HG02678 (cell line): Measurements from ENCODE around the gene HRK.

ENCODE experiments used
- ATAC-seq: cut with Tn5 transposase; IDR thresholded peaks from one replicate; pipeline ENCODE4 v1.9.1; 2021; ENCODE audit warnings: mild to moderate bottlenecking, moderate library complexity; ENCODE audit not compliant: unreplicated experiment

The HRK gene

DNA sequence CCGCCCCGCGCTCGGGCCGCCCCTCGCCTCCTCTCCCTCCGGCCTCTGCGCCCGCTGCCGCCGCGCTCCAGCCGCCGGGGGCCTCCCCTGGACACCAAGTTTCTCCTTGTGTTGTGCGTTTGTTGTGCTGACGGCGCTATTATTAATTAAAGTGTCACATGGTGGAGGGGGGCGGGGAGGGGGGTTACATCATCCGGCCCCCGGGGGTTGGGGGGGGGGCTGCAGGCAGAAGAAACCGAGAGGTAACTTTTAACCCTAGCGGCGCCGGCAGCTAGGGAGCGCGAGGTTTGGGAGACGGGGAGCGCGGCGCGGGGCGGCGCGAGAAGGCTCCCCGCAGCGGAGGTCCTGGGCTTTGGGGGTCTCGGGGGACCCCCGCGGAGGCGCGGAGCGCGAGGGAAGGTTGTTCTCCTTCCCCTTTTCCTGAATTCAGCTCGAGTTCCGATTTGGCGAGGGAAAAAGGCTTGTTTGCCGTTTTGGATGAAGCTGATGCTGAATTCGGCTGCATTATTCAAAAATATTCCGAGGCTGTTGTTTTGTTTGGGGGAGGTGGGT is at the start of gene HRK:
Gene HRK, minus strand, starts transcription at position 117 of the 552 bp plus-strand sequence. CDS start 134 bp downstream, outside the sequence.
- peak; percentile 18 for ATAC-seq

DNA sequence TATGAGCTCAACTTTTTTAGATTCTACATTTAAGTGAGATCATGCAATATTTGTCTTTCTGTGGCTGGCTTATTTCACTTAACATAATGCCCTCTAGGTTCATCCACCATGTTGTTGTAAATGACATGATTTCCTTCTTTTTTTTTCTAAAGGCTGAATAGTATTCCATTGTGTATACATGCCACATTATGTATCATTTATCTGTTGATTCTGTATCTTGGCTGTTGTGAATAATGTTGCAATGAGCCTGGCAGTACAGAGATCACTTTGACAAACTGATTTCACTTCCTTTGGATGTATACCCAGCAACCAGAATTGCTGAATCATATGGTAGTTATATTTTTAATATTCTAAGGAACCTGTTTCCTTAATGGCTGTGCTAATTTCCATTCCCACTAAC is 48.6 kb upstream of the HRK start:
- ATAC-seq = no peak

DNA sequence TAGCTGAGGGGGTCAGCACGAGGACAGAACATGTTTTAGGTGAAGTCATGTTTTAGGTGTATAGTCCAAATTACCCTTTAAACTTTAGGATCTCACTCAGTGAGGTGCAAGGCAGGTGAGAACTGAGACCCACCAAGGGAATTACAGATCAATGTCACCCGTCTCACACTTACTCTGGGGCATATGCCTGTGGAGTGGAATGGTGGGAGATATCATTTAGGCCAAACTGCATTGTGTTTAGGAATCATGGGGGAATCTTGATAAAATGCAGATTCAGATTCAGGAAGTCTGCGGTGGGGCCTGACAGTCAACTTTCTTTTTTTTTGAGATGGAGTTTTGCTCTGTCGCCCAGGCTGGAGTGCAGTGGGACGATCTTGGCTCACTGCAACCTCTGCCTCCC is 47.3 kb upstream of the HRK start:
- no peak for ATAC-seq

DNA sequence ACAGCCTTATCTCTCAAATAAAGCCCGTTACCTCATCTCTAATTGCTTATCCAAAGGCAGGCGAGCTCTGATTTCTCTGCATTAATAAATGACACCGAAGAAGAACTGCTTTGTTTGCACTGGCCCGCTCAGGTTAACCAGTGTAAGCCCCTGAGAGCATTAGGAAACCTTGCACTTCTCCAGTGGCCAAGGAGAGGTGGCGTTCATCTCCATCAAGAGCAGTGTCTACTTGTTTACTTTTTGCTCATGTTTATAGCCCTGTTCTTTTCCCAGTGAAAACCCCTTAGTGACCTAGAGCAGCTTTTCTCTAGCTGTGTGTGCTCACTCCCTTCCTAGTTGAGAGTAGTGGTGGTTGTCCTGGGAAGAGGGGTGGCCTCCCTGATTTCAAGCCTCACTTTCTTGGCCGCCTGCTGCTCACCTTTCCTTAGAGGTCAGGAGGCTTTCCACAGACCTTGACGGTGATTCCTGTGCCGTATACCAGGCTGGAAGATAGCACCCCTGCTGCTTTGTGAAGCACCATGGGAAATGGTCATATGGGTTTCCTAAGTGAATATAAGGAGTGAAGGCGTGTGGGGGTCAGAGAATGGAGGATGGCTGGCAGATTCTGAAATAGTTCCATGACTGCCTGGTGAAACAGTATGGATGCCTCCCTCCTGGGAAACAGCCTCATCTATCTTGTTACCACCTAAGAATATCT is 46.2 kb upstream of the HRK start:
- ATAC-seq = no peak

DNA sequence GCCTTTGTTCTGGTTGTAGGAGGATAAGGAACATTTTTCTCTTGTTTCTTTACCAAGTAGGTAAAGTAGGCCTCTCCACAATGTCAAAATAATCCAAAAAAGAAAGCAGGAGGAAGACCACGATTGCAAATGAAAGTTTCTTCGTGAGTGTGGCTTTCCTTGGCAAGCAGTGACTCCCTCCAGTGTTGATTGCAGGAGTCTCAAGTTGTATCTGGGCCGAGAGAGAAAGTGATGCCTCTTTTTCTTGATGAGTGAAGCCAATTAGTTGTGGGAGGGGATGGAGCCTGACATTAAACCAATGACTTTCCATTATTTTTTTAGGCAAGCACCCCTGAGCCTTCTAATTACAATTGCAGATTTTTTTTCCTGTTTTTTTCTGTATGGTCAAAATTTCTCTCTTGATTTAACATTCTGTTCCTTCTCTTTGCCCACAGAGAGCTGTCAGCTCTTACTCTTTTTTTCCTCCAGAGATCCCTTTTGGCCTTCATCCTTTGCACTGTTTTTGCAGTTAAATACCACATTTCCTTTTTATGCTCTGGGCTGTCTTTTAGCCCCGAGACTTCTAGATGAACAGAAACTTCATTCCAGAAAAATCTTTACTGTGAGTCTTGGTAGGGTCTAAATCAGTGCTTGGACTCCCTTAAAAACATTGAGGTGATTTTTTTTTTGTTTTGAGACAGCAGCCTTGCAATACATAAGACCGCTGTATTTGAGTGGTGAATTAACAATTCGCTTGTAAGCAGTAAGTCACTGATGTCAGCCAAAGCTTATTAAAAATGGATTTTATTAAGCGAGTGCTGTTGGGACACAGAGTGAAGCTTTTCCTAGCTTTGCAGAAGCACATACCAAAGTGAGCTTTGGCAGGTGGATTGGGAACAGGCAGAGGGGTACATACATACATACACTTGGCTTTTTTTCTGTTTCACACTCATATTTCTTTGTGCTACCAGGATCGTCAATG is 45.3 kb upstream of the HRK start:
- ATAC-seq = no peak

DNA sequence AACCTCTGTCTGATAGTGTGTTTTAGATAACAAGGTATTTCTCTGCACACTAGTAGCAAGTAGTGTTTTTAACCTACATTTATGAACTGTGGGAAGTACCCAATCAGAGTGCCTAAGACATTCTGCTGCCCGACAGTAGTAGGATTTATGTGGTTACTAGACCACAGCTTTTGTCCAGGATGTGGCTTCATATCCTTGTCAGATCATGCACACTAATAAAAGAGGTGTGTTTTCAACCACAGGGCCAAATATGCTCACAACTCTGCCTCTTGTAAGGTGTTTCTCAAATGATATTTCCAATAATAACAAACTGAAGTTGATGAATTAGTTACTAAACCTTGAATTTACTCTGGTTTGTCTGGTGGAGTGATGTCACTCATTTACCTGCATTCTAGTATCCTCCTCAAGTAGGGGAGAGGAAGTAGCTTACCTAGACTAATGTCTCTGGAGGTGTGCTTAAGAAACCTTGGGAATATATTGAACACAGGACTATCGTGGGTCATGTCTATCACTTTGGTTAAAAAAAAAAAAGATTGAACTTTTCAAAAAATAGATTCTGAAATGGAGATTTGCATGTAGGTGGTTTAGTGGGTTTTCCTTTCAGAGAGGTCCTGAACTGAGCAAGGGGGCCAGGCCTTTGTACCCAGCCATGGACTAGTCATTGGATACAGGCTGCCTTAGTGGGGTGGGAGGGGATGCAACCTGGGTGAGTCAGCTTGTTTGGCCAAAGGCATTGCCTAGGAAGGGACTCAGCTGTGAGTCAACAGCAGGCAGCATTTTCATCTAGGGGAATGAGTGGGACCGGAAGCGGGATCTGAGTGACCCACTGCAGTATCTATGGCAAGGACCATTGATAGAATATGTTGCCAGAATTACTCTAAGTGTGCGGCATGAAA is 43.6 kb upstream of the HRK start:
- ATAC-seq = peak; percentile 67

DNA sequence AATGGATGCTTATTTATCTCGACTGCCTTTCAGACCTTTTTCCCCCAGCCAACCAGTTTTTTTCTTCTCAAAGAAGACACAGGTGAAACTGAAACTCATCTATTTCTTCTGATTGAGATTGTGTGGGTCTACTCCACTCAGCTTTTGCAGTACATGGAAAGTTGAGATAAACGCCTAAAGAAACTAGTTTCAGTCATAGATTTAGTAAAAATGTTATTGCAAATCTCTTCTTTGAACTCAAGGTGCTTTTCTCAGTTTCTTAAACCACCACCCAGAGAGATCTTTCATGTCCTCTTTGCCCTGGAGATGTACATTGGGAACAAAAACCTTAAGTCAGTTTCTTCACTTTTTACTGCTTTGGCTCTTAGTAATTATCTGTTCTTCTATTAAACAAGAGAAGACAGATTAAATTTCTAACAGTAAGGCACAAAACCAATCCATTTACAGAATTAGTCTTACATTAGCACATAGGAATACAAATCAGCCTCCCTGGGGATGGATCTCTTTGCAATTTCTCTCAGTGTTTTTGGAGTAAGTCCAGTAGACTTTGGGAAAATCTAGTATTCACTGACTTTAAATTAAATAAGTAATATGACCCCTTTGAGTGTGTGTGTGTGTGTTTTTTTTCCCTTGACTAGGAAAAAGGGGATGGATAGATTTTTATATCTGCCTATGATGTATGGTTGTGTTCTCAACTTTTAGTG is 41.1 kb upstream of the HRK start:
- peak; percentile 62 for ATAC-seq

DNA sequence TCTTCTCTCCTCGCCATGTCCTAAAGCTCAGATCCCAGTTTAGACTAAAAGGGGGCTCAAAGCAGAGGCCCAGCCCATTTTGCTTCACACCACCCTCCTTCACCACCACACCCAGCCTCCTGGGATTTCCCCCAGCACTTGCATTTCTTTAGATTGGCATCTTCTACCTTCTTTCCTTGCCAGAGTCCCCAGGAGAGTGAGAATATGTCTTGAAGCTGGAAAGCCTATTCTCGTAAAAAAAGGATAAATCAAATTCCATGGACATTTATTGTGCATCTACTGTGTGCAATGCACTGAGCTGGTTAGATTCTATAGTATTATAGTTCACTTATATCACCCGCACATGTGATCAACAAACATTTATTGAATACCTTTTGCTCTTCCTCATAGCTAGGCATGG is 39.7 kb upstream of the HRK start:
- ATAC-seq = no peak

DNA sequence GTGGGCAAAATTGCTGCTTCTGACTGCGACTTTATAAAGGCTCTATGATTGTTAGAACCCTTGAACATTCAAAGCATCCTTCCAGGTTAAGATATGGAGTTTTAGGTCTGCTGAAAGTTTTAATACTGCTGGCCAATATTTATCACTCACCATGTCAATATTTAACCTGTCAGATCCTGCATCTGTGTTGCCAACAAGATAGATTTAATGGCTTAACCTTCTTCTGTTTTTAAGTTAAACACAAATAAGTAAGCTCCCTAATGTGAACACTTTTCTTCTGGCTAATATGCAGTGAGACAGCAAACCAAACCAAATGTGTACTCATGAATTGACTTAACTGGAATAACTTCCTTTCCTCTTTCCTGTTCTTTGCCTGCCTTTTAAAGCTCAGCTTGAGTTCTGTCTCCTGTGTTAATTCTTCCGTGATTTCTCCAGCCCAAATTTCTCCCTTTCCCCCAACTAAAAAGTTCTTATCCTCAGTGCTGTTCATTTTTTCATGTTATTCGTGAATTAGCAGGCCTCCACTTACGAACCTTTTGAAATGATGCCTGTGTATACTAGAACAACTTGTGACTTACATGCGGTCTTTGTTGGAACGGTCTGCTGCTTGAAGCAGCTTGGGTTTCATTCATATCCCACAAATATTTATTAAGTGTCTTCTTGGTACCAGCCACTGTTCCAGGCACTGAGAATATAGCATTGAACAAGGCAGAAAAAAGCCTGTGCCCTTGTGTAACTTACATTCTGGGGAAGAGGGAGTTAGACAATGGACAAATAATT is 38.7 kb upstream of the HRK start:
- ATAC-seq = no peak

DNA sequence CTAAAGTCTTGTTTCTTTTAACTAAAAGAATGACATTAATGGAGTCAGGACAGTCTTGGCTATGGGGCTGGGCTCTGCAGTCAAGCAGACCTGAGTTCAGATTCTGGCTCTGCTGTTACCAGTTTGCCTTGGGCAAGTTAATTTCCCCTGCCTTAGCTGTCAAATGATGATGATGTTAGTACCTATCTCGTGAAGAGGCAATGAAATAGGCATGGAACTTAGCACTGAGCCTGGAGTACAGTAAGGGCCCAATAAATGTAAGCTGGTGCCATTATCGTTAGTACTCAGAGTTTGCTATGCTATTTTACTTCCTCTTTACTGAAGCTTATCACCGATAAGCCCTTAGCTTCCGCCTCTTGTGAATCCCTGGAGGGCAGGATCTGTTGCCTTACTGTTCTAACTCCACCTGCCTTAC is 38.0 kb upstream of the HRK start:
- ATAC-seq = no peak

DNA sequence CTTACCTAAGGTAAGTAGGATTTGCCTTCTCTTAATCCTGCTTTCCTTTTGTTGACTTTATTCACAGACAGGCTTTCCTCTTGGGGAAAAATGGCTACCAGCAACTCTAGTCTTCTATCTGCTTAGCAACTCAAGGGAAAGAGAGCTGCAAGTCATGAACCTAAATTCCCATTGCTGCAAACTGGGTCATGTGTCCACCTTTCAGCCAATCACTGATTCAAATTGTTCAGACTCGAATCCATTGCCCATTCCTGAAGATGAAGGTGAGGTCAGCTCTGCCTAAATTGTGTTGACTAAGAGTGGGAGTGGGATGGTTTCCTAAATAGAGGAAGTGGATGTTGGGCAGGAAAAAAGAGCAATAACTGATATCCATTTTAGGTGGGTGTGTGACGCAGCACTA is 37.2 kb upstream of the HRK start:
- no peak for ATAC-seq

DNA sequence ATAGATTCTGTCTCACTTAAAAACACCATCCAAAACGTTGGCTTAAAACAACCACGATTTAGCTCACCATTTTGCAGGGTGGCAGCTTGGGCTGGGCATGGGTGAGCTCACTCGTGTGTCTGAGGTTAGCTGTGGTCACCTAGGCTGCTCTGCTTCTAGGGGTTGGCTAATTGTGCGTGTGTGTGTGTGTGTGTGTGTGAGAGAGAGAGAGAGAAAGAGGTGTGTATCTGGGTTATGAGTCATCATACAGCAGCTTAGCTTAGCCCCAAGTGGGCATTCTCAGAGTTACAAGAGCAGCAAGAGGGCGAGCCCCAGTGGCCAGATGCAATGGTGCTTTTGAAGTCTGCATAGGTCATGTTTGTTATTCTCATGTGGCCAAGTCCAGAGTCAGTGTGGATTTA is 35.5 kb upstream of the HRK start:
- peak; percentile 86 for ATAC-seq

DNA sequence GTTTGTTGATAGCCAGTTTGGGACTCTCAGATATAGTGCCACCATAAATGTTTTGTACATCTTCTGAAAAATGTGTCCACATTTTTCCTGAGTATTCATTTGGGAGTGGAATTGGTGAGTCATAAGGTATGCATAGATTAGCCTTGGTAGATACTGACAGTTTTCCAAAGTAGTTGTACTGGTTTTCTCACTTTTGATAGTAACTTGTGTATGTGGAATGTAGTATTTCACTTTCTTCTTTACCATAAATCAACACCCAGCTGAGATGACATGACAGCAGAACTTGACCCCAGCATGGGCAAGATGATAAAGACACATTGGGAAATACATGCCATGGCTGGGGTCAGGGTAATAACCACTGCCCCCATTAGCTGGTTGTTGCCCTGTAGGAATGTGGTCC is 34.9 kb upstream of the HRK start:
- no peak for ATAC-seq

DNA sequence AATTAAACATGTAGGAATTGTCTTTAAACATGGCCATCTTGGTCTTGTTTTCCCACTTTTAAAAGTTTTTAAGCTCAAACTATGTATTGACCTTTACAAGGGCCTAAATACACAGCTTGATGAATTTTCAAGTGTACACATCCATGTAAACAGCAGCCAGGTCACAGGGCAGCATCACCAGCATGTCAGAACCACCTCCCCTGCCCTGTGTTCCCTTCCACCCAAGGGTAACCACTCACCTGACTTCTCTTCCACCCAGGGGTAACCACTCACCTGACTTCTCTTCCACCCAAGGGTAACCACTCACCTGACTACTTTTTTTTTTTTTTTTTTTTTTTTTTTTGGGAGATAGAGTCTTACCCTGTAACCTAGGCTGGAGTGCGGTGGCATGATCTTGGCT is 34.1 kb upstream of the HRK start:
- ATAC-seq = no peak

DNA sequence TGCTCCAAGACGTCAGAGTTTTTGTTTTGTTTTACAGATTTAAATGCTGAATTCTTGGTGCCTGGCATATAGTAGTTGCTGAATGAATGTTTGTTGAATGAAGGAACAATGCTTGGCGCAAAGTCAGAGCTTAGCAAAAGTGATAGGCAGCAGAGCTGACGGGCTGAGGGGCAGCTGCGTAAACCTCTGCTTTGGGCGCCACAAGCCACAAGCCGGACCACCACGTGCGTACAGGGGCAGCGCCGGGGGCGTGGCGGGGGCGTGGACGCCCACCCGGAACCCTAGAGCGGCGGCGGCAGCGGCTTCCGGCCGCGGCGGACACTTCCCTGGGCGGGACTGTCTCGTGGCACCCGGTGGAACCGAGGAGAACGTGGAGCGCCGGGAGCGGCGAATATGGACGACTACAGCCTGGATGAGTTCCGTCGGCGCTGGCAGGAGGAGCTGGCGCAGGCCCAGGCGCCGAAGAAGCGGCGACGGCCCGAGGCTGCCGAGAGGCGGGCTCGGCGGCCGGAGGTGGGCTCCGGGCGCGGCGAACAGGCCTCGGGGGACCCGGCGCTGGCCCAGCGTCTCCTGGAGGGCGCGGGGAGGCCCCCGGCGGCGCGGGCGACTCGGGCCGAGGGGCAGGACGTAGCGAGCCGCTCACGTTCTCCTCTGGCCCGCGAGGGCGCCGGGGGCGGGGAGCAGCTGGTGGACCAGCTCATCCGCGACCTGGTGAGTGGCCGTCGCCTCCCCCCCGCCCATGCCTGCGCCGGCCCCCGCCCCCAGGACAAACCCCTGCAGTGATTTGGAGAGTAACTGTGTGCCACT is 29.6 kb upstream of the HRK start, which contains the start of gene FBXW8:
Gene FBXW8, plus strand, starts transcription at position 306 of the 807 bp plus-strand sequence. Its CDS starts 88 bp downstream, at position 394.
- peak; percentile 89 for ATAC-seq

DNA sequence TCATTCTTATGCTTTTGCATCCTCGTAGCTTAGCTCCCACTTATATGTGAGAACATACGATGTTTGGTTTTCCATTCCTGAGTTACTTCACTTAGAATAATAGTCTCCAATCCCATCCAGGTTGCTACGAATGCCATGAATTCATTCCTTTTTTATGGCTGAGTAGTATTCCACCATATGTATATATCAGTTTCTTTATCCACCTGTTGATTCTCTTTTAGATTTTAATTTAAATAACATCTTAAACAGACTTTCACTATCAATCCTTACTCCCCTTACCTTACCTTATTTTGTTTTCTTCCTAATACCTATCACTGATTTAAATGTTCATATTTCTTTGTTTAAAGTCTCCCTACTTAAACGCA is 29.0 kb upstream of the HRK start:
- ATAC-seq = no peak

DNA sequence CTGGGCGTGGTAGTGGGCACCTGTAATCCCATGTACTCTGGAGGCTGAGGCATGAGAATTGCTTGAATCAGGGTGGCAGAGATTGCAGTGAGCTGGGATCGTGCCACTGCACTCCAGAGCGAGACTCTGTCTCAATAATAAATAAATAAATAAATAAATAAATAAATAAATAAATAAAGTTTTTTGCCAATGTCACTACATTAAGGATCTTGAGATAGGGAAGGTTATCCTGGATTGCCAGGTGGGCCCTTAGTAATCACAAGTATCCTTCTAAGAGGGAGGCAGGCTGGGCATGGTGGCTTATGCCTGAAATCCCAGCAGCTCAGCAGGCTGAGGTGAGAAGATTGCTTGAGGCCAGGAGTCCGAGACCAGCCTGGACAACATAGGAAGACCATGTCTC is 25.0 kb upstream of the HRK start:
- no peak for ATAC-seq

DNA sequence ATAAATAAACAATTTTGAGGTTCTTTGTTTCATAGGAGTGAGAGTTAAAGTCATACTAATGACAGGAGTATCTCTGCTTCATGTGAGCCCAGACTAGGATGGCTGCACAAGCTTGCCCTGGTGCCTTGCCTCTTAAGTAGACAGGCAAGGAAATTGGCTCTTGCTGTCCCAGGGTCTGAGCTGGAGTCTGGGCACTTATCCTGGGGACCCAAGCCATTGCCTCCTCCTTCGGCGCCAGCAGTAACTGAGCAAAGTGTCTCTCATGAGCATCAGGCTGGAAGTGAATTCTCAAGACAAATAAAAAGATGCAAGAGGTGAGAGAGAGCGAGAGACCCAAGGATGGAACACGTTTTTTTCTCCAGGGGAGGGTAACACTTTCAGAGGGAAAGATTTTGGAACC is 22.6 kb upstream of the HRK start:
- no peak for ATAC-seq

DNA sequence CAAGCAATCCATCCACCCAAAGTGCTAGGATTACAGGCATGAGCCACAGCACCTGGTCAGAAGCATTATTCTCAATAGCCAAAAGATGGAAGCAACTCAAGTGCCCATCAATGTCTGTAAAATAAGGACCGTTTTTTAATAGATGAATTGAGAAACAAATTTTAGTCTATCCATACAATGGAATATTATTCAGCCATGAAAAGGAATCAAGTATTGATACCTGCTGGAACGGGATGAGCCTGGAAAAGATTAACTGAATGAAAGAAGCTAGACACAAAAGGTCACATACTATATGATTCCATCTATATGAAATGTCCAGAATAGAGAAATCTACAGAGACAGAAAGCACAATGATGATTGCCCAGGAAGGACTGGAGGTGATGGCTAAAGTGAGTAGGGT is 20.4 kb upstream of the HRK start:
- no peak for ATAC-seq
